Panc1 (cell line): ENCODE results near the gene JADE1.

Experiments
- CTCF ChIP-seq: fragments of 450-650 bp; IDR thresholded peaks from 2 replicates; pipeline ENCODE4 v1.5.1; 2017; ENCODE audit warnings: mild to moderate bottlenecking
- POLR2AphosphoS5 ChIP-seq: IDR thresholded peaks from 2 replicates; pipeline ENCODE4 v1.6.1; 2012; ENCODE audit warnings: mild to moderate bottlenecking, low read depth, low read length, moderate library complexity
- REST ChIP-seq, 2 experiments: IDR thresholded peaks; 2 replicates each; pipeline ENCODE4 v1.6.1; 2011 to 2012; ENCODE audit warnings: low read depth in 2 of 2, control low read depth in 1 of 2, low read length in 1 of 2, mild to moderate bottlenecking in 1 of 2, moderate library complexity in 1 of 2; ENCODE audit not compliant: insufficient read depth in 1 of 2
- TCF7L2 ChIP-seq: IDR thresholded peaks from 2 replicates; pipeline ENCODE4 v1.6.1; 2011; ENCODE audit warnings: mild to moderate bottlenecking, low read depth, low read length, inconsistent platforms

- TF ChIP-seq CTCF, result no peak
- no peak for TF ChIP-seq REST (IDR thresholded peaks at IDR 0.05; ENCODE audit: insufficient read depth in 1 of 2, low read depth in 2 of 2, low read length in 1 of 2)
- no peak for TF ChIP-seq POLR2AphosphoS5
- TF ChIP-seq TCF7L2, result no peak
Observed at GRCh38 chr4:128818442-128818841, 8.9 kb downstream of the JADE1 start.
